HepG2 (cell line): ENCODE measurements around the gene PERCC1. TPM values are rescaled to one million over a fixed set of nuclear protein-coding genes. Genes with fewer than 3 reads are reported as not detected.

Source experiments
- HDAC6 ChIP-seq: fragments of 200-600 bp; sonication (generic); IDR thresholded peaks from 2 replicates; pipeline ENCODE4 v1.7.0; 2017; ENCODE audit warnings: mild to moderate bottlenecking, antibody characterized with exemption, low read length, low read depth
- HNF4A ChIP-seq: sonication (generic); formaldehyde crosslinking; IDR thresholded peaks from 2 replicates; pipeline ENCODE4 v1.4.0; 2020; ENCODE audit warnings: missing genetic modification reagents
- ISX ChIP-seq: sonication (generic); formaldehyde crosslinking; conservative IDR thresholded peaks from 2 replicates; pipeline ENCODE4 v1.5.0; 2020; ENCODE audit warnings: missing genetic modification reagents
- KMT2A ChIP-seq: sonication (generic); formaldehyde crosslinking; IDR thresholded peaks from 2 replicates; pipeline ENCODE4 v1.4.0; 2020; ENCODE audit warnings: missing genetic modification reagents
- NBN ChIP-seq: fragments of 450-650 bp; conservative IDR thresholded peaks from 2 replicates; pipeline ENCODE4 v1.6.1; 2017
- NKX3-1 ChIP-seq: sonication (generic); formaldehyde crosslinking; IDR thresholded peaks from 2 replicates; pipeline ENCODE4 v1.5.0; 2020; ENCODE audit warnings: missing genetic modification reagents
- NR2C2 ChIP-seq: sonication (generic); formaldehyde crosslinking; IDR thresholded peaks from 2 replicates; pipeline ENCODE4 v1.4.0; 2020; ENCODE audit warnings: missing genetic modification reagents, mild to moderate bottlenecking, moderate library complexity, borderline replicate concordance
- RBM39 ChIP-seq: fragments of 200-400 bp; formaldehyde crosslinking; IDR thresholded peaks from one replicate; pipeline ENCODE4 v1.6.1; 2018; ENCODE audit warnings: antibody characterized with exemption, mild to moderate bottlenecking, low read depth, low read length; ENCODE audit not compliant: poor library complexity, severe bottlenecking
- RFX5 ChIP-seq: IDR thresholded peaks from 2 replicates; pipeline ENCODE4 v1.6.1; 2011; ENCODE audit warnings: low read depth, low read length, improper control_type of control experiment
- RORA ChIP-seq: sonication (generic); formaldehyde crosslinking; IDR thresholded peaks from 2 replicates; pipeline ENCODE4 v1.5.0; 2020; ENCODE audit warnings: mild to moderate bottlenecking, missing genetic modification reagents, moderate library complexity
- SAP130 ChIP-seq: IDR thresholded peaks from 2 replicates; pipeline ENCODE4 v1.6.1; 2016; ENCODE audit warnings: low read depth
- SMC3 ChIP-seq: IDR thresholded peaks from 2 replicates; pipeline ENCODE4 v1.6.1; 2011; ENCODE audit warnings: low read length, improper control_type of control experiment
- SMYD3 ChIP-seq: sonication (generic); formaldehyde crosslinking; IDR thresholded peaks from 2 replicates; pipeline ENCODE4 v1.8.1; 2023; ENCODE audit warnings: mild to moderate bottlenecking, missing genetic modification reagents
- ZBTB39 ChIP-seq: sonication (generic); formaldehyde crosslinking; IDR thresholded peaks from 2 replicates; pipeline ENCODE4 v1.5.0; 2020; ENCODE audit warnings: missing genetic modification reagents
- ZBTB7B ChIP-seq: sonication (generic); formaldehyde crosslinking; IDR thresholded peaks from 2 replicates; pipeline ENCODE4 v1.4.0; 2020; ENCODE audit warnings: missing genetic modification reagents
- ZNF296 ChIP-seq: sonication (generic); formaldehyde crosslinking; conservative IDR thresholded peaks from 2 replicates; pipeline ENCODE4 v1.5.0; 2020; ENCODE audit warnings: mild to moderate bottlenecking, missing genetic modification reagents
- ZNF350 ChIP-seq: sonication (generic); formaldehyde crosslinking; IDR thresholded peaks from 2 replicates; pipeline ENCODE4 v1.4.0; 2020; ENCODE audit warnings: mild to moderate bottlenecking, low read depth, missing genetic modification reagents, borderline replicate concordance
- ZNF572 ChIP-seq: sonication (generic); formaldehyde crosslinking; IDR thresholded peaks from 2 replicates; pipeline ENCODE4 v1.5.1; 2020; ENCODE audit warnings: mild to moderate bottlenecking, missing genetic modification reagents
- ZNF597 ChIP-seq: sonication (generic); formaldehyde crosslinking; IDR thresholded peaks from 2 replicates; pipeline ENCODE4 v1.5.0; 2020; ENCODE audit warnings: missing genetic modification reagents
- ZNF672 ChIP-seq: sonication (generic); formaldehyde crosslinking; IDR thresholded peaks from 2 replicates; pipeline ENCODE4 v1.8.1; 2022; ENCODE audit warnings: missing genetic modification reagents
- ZNF703 ChIP-seq: sonication (generic); formaldehyde crosslinking; IDR thresholded peaks from 2 replicates; pipeline ENCODE4 v1.5.1; 2020; ENCODE audit warnings: missing genetic modification reagents, mild to moderate bottlenecking, moderate library complexity, borderline replicate concordance
- ZNF720 ChIP-seq: sonication (generic); formaldehyde crosslinking; IDR thresholded peaks from 2 replicates; pipeline ENCODE4 v1.4.0; 2020; ENCODE audit warnings: missing genetic modification reagents
- polyA plus RNA-seq, 8 experiments: library from polyadenylated mRNA; depleted of rRNA in 3 of 8; stranded (reverse) in 7 of 8; unstranded in 1 of 8; fragments of >200 nt; fragmentation: Illumina TruSeq in 4 of 8; extraction: Trizol in 4 of 8; gene quantifications; 2 replicates each; pipeline versions ENCODE4 v1.2.1 to v1.2.3, GENCODE V29; 2011 to 2016; ENCODE audit warnings: low read depth in 4 of 8, missing spikeins in 1 of 8, mixed read lengths in 1 of 8; ENCODE audit not compliant: insufficient read depth in 1 of 8
- total RNA-seq, 5 experiments: library from RNA; depleted of rRNA; stranded (reverse); fragments of >200 nt; fragmentation: Illumina TruSeq; extraction: Trizol; gene quantifications; 2 replicates each; pipeline ENCODE4 v1.2.3, GENCODE V29; 2016; ENCODE audit warnings: low read depth in 1 of 5
- TF ChIP-seq, protein P1 (sequence below): sonication (generic); formaldehyde crosslinking; IDR thresholded peaks from 2 replicates; pipeline ENCODE4 v1.8.0; 2022; ENCODE audit warnings: missing genetic modification reagents, mild to moderate bottlenecking, borderline replicate concordance
- TF ChIP-seq, protein P2 (sequence below): IDR thresholded peaks from 2 replicates; pipeline ENCODE4 v1.6.1; 2012; ENCODE audit warnings: low read depth, low read length, improper control_type of control experiment
- TF ChIP-seq, protein P3 (sequence below): sonication (generic); formaldehyde crosslinking; IDR thresholded peaks from 2 replicates; pipeline ENCODE4 v1.9.0; 2022; ENCODE audit warnings: low read depth, missing genetic modification reagents

Gene PERCC1
- total and polyA plus RNA-seq, 2 of the 13 experiments (the other 11 are each of a cell fraction or from before 2014, with no cell fraction given): 0.15 TPM; not detected in 1

- TF ChIP-seq ZBTB39 (CRISPR knock-in tag) (no peak), NBN (no peak), HDAC6 (no peak), NKX3-1 (CRISPR knock-in tag) (no peak), KMT2A (CRISPR knock-in tag) (0 out of 2 replicates have a peak, but pooled peaks have one; percentile 22), SMC3 (no peak), ZNF703 (CRISPR knock-in tag) (no peak), SMYD3 (CRISPR knock-in tag) (no peak), ZNF572 (CRISPR knock-in tag) (0 out of 2 replicates have a peak, but pooled peaks have one; percentile 10), SAP130 (CRISPR knock-in tag) (peak; percentile 22; the same call in 1 of the 2 replicates), ZNF350 (no peak), ZNF720 (CRISPR knock-in tag) (no peak), ISX (CRISPR knock-in tag) (no peak), RFX5 (no peak), NR2C2 (CRISPR knock-in tag) (no peak), HNF4A (CRISPR knock-in tag) (peak; percentile 34; the same call in 1 of the 2 replicates), RORA (CRISPR knock-in tag) (no peak), ZNF672 (CRISPR knock-in tag) (no peak), ZNF597 (no peak), RBM39 (no peak), ZNF296 (CRISPR knock-in tag) (no peak), ZBTB7B (CRISPR knock-in tag) (peak; percentile 52; the same call in 1 of the 2 replicates)
- TF ChIP-seq, protein P1, sequence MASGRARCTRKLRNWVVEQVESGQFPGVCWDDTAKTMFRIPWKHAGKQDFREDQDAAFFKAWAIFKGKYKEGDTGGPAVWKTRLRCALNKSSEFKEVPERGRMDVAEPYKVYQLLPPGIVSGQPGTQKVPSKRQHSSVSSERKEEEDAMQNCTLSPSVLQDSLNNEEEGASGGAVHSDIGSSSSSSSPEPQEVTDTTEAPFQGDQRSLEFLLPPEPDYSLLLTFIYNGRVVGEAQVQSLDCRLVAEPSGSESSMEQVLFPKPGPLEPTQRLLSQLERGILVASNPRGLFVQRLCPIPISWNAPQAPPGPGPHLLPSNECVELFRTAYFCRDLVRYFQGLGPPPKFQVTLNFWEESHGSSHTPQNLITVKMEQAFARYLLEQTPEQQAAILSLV (CRISPR knock-in tag): no peak
- TF ChIP-seq, protein P2, sequence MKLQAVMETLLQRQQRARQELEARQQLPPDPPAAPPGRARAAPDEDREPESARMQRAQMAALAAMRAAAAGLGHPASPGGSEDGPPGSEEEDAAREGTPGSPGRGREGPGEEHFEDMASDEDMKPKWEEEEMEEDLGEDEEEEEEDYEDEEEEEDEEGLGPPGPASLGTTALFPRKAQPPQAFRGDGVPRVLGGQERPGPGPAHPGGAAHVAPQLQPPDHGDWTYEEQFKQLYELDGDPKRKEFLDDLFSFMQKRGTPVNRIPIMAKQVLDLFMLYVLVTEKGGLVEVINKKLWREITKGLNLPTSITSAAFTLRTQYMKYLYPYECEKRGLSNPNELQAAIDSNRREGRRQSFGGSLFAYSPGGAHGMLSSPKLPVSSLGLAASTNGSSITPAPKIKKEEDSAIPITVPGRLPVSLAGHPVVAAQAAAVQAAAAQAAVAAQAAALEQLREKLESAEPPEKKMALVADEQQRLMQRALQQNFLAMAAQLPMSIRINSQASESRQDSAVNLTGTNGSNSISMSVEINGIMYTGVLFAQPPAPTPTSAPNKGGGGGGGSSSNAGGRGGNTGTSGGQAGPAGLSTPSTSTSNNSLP: no peak
- TF ChIP-seq, protein P3, sequence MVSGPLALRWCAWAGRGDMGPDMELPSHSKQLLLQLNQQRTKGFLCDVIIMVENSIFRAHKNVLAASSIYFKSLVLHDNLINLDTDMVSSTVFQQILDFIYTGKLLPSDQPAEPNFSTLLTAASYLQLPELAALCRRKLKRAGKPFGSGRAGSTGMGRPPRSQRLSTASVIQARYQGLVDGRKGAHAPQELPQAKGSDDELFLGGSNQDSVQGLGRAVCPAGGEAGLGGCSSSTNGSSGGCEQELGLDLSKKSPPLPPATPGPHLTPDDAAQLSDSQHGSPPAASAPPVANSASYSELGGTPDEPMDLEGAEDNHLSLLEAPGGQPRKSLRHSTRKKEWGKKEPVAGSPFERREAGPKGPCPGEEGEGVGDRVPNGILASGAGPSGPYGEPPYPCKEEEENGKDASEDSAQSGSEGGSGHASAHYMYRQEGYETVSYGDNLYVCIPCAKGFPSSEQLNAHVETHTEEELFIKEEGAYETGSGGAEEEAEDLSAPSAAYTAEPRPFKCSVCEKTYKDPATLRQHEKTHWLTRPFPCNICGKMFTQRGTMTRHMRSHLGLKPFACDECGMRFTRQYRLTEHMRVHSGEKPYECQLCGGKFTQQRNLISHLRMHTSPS (CRISPR knock-in tag): 0 out of 2 replicates have a peak, but pooled peaks have one; percentile 18
Observed at GRCh38 chr16:1441391-1441829, 10.5 kb downstream of the PERCC1 start (continued).
